ENCODE results near the gene COX7A1.

Gene COX7A1

GRCh38 chr19:36111200-36111539 lies 41.1 kb downstream of the COX7A1 start:
- no peak for DNase-seq

- no peak for DNase-seq
Measured at GRCh38 chr19:36110487-36111199, 41.6 kb downstream of the COX7A1 start, which contains the start of gene OVOL3. Gene OVOL3 (plus strand): TSS chr19:36111143. CDS start chr19:36111203, 60 bp downstream.

GRCh38 chr19:36108684-36109083 lies 43.6 kb downstream of the COX7A1 start:
- no peak for DNase-seq

DNA sequence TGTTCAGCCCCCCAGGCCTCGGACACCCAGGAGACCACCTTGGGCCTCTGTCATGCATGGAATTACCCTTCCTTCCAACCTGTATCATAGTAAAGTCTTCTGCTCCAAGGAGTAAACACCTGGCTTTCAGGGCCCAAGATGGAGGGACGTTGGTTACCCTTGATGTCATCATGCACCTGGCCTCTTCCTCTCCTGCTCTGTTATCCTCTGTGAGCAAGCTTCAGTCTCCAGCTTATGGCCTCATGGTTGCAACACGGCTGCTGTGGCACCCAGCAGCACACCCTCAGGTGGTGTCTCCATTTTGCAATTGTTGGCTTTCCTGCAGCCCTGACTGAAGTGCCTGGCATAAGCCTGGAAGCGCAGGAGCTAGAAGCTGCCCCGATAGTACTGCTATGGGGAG lies 45.3 kb downstream of the COX7A1 start:
- no peak for DNase-seq

DNA sequence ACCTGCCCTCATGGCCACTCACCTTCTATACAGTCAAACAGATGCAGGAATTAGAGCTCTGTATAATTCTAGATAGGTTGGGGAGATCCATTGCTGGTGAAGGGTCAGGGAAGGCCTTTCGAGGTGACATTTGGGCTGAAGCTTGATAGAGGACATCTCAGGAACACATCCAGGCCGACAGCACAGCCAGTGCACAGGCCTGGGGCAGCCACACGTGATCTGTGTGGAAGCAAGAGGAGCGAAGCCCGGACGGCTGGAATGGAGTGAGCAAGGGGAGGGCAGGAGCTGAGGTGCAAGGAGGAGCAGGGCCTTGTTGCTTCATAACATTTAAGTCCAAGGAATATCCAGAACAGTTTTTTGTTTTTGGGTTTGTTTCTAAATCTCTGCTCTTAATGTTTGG lies 45.8 kb downstream of the COX7A1 start:
- no peak for DNase-seq

DNA sequence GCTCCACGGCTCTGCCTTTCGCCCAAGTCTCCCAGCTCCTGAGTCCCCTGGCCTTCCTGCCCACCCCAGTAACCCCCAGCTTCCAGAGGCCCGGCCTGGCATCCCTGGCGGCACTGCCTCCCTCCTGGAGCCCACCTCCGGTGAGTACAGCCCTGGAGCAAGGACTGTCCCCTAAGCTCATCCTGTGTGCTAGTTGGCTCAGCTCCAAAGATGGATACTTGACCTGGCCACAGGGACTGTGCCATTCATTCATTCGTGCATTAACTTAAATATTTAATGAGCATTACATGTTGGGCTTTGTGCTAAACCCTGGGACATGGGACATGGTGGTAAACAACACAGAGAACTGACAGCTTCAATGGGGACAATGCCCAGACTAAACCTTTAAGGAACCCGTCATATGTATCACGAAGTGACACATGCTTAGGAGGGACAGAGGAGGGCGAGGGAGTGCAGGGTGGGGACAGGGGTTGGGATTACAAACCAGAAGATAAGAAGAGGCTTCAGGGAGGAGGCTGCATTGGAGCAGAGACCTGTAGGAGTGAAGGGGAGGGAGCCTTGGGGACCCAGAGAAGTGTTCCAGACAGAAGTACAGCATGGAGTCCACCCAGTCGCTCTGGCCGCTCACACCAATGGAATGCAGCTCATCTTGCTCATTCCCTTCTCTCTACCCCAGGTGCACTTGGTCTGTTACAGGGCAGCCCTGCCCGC lies 48.2 kb downstream of the COX7A1 start:
- no peak for DNase-seq

GRCh38 chr19:36103040-36103626 lies 49.1 kb downstream of the COX7A1 start:
- no peak for DNase-seq

- DNase-seq, result no peak
Measured at GRCh38 chr19:36101550-36102327, 50.5 kb downstream of the COX7A1 start.
